HepG2 (cell line): ENCODE data around the gene EXOC3L4. TPM values are rescaled to one million over a fixed set of nuclear protein-coding genes. Genes with fewer than 3 reads are reported as not detected.

Source experiments
- GMEB1 ChIP-seq: sonication (generic); formaldehyde crosslinking; IDR thresholded peaks from 2 replicates; pipeline ENCODE4 v1.5.1; 2020; ENCODE audit warnings: missing genetic modification reagents, mild to moderate bottlenecking, borderline replicate concordance
- IRF2 ChIP-seq: IDR thresholded peaks from 2 replicates; pipeline ENCODE4 v1.6.1; 2018; ENCODE audit warnings: missing genetic modification reagents, missing compliant biosample characterization
- KDM6A ChIP-seq: IDR thresholded peaks from 2 replicates; pipeline ENCODE4 v1.6.1; 2016; ENCODE audit warnings: low read depth
- KLF16 ChIP-seq, 2 experiments: sonication (generic) in 1 of 2; formaldehyde crosslinking in 1 of 2; IDR thresholded peaks; 2 replicates each; pipeline versions ENCODE4 v1.6.1 to v1.8.0; 2016 to 2023; ENCODE audit warnings: missing genetic modification reagents in 2 of 2, missing compliant biosample characterization in 1 of 2
- NFAT5 ChIP-seq: sonication (generic); formaldehyde crosslinking; IDR thresholded peaks from 2 replicates; pipeline ENCODE4 v1.4.0; 2020; ENCODE audit warnings: missing genetic modification reagents
- NR0B2 ChIP-seq: sonication (generic); formaldehyde crosslinking; IDR thresholded peaks from 2 replicates; pipeline ENCODE4 v1.4.0; 2020; ENCODE audit warnings: mild to moderate bottlenecking, missing genetic modification reagents
- NR2F2 ChIP-seq: IDR thresholded peaks from 2 replicates; pipeline ENCODE4 v1.6.1; 2012; ENCODE audit warnings: low read depth, inconsistent platforms, borderline replicate concordance
- NR3C1 ChIP-seq: sonication (generic); formaldehyde crosslinking; IDR thresholded peaks from 2 replicates; pipeline ENCODE4 v1.4.0; 2020; ENCODE audit warnings: missing genetic modification reagents
- REL ChIP-seq: sonication (generic); formaldehyde crosslinking; conservative IDR thresholded peaks from 2 replicates; pipeline ENCODE4 v1.8.0; 2022; ENCODE audit warnings: mild to moderate bottlenecking, missing genetic modification reagents, moderate library complexity
- ZNF142 ChIP-seq: sonication (generic); formaldehyde crosslinking; IDR thresholded peaks from 2 replicates; pipeline ENCODE4 v1.4.0; 2020; ENCODE audit warnings: missing genetic modification reagents
- ZNF746 ChIP-seq: sonication (generic); formaldehyde crosslinking; IDR thresholded peaks from 2 replicates; pipeline ENCODE4 v1.8.0; 2022; ENCODE audit warnings: mild to moderate bottlenecking, missing genetic modification reagents
- ZNF777 ChIP-seq: sonication (generic); formaldehyde crosslinking; IDR thresholded peaks from 2 replicates; pipeline ENCODE4 v1.4.0; 2020; ENCODE audit warnings: missing genetic modification reagents
- ZNF800 ChIP-seq: sonication (generic); formaldehyde crosslinking; IDR thresholded peaks from 2 replicates; pipeline ENCODE4 v1.4.0; 2020; ENCODE audit warnings: missing genetic modification reagents
- polyA plus RNA-seq, 8 experiments: library from polyadenylated mRNA; depleted of rRNA in 3 of 8; stranded (reverse) in 7 of 8; unstranded in 1 of 8; fragments of >200 nt; fragmentation: Illumina TruSeq in 4 of 8; extraction: Trizol in 4 of 8; gene quantifications; 2 replicates each; pipeline versions ENCODE4 v1.2.1 to v1.2.3, GENCODE V29; 2011 to 2016; ENCODE audit warnings: low read depth in 4 of 8, missing spikeins in 1 of 8, mixed read lengths in 1 of 8; ENCODE audit not compliant: insufficient read depth in 1 of 8
- total RNA-seq, 5 experiments: library from RNA; depleted of rRNA; stranded (reverse); fragments of >200 nt; fragmentation: Illumina TruSeq; extraction: Trizol; gene quantifications; 2 replicates each; pipeline ENCODE4 v1.2.3, GENCODE V29; 2016; ENCODE audit warnings: low read depth in 1 of 5

EXOC3L4 gene
- total and polyA plus RNA-seq, 2 of the 13 experiments (the other 11 are each of a cell fraction or from before 2014, with no cell fraction given) = 11.8 to 27.0 TPM

- TF ChIP-seq GMEB1 (CRISPR knock-in tag) (no peak), REL (CRISPR knock-in tag) (peak; percentile 28; the same call in 1 of the 2 replicates), KLF16 (CRISPR knock-in tag; IDR thresholded peaks at IDR 0.05) (no peak), KDM6A (CRISPR knock-in tag) (no peak), ZNF746 (CRISPR knock-in tag) (no peak), IRF2 (no peak; the same call in 1 of the 2 replicates), ZNF800 (CRISPR knock-in tag) (0 out of 2 replicates have a peak, but pooled peaks have one; percentile 3), NR2F2 (no peak), NFAT5 (0 out of 2 replicates have a peak, but pooled peaks have one; percentile 10), ZNF142 (0 out of 2 replicates have a peak, but pooled peaks have one; percentile 8), ZNF777 (0 out of 2 replicates have a peak, but pooled peaks have one; percentile 9), NR3C1 (no peak), NR0B2 (no peak)
- TF ChIP-seq, all 625 proteins: peak for 18
Measured at GRCh38 chr14:103104389-103104653, 9.8 kb downstream of the EXOC3L4 start (continued).
